Glomerular visceral epithelial cell (primary cell): ENCODE measurements around the gene BTBD17.

Source experiments
- DNase-seq: peaks from one replicate; pipeline ENCODE4 v3.0.0-alpha.2; 2016; ENCODE audit errors: extremely low spot score

Gene BTBD17

GRCh38 chr17:74387365-74388218, 25.9 kb upstream of the BTBD17 start:
- DNase-seq: no peak

DNA sequence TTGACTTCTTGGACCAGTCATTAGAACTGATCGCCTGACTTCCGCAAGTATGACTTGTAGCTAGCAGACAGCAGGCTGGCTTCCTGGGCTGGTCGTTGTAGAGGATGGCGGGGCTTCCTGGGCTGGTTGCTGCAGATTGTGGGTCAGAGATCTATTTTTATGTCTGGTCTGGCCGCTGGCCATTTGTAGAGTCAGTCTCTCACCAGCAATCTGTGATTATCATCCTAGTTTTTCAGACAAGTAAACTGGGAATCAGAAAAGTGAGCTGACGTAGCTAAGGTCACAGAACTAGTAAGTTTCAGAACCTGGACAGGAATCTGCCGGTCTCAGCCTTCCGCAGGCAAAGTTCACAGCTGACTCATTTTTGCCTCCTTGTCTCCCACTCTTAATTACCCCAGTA, 24.7 kb upstream of the BTBD17 start:
- DNase-seq: peak; percentile 6

DNA sequence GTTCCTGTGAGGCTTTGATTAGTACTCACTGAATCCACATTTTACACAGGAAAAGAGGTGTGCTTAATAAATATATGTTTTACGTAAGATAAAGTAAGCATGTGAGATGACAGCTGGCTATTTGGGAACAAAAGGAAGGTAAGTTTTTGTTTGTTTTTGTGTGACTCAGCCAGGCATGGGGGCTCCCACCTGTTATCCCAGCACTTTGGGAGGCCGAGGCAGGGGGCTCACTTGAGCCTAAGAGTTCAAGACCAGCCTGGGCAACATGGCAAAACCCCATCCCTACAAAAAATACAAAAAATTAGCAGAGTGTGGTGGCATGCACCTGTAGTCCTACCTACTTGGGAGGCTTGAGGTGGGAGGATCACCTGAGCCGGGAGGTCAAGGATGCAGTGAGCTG, 23.5 kb upstream of the BTBD17 start:
- DNase-seq: no peak

DNA sequence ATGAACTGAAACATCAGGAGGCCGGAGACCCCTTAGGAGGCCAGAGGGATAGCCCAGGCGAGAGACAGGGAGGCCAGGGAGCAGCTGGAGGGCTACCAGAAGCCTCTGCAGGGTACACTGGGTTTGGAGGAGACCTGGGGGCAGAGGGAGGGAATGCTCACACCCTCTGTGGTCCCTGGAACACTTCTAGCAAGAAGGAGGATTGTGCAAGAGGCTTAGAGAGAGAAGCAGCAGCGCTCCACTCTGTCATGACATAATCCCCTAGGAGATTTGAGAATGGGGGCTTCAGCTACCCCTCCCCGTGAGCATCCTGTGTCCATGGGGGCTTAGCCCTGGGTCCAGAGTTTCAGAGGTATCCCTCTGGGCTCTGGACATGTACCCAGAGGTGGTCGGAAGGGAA, 21.5 kb upstream of the BTBD17 start:
- no peak for DNase-seq

GRCh38 chr17:74380959-74381808, 19.5 kb upstream of the BTBD17 start:
- DNase-seq: no peak

GRCh38 chr17:74380086-74380958, 18.7 kb upstream of the BTBD17 start:
- DNase-seq: peak; percentile 7

- DNase-seq: peak; percentile 82
These were observed 17.9 kb upstream of the BTBD17 start for GRCh38 chr17:74379495-74380085.

- no peak for DNase-seq
These were observed 13.2 kb upstream of the BTBD17 start for GRCh38 chr17:74374858-74375257.

DNA sequence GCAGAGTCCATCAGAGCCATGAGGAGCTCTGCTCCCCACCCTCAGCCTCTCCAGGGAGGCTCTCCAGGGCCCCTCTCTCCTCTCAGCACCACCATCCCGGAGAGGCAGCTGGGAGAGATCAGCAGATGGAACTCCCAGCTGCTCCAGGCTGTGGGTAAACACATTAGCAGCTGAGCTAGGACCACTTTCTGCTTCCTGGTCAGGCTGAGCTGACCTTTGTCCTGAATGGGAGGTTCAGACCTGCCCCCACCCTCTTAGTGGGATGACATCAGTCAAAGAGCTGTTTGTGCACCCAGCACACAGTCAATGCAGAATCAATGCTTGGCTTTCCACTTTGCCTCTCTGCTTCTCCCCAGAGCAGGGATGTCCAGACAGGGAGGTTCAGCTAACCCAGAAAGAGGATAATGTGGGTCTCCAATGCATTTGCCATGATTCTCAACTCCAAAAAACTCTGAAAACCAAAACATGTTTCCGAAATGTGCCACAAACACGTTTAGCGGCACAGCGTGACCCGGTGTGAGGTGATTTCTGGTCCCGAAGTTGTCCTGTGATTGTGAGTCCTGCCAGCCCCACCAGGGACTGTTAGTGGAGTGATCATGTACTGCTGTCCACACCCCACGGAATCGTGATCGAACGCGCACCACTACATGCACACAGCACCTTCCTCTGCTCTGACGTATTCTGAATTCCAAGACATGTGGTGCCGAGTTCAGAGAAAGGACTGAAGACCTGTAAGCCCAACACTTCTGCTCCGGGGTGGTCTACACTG, 12.4 kb upstream of the BTBD17 start:
- no peak for DNase-seq

DNA sequence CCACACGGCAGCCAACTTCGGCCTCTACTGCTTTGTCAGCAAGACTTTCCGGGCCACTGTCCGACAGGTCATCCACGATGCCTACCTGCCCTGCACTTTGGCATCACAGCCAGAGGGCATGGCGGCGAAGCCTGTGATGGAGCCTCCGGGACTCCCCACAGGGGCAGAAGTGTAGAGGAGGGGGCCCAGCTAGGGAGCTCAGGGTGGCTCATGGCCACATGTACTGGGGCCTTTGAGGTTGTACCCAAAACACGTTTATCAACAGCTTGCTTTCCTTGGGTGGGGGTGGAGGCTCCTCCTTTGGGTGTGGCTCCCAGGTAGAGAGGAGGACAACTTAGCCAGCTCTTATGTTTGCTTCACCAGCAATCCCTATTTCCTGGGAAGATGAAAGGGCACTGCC, 10.8 kb upstream of the BTBD17 start:
- no peak for DNase-seq

DNA sequence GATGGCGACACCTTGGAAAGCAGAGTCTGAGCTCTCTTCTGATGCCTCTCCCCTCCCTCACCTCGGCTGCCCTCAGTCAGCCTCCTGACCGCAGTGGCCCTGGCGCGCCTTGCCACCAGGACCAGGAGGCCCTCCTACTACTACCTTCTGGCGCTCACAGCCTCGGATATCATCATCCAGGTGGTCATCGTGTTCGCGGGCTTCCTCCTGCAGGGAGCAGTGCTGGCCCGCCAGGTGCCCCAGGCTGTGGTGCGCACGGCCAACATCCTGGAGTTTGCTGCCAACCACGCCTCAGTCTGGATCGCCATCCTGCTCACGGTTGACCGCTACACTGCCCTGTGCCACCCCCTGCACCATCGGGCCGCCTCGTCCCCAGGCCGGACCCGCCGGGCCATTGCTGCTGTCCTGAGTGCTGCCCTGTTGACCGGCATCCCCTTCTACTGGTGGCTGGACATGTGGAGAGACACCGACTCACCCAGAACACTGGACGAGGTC, 10.0 kb upstream of the BTBD17 start:
- DNase-seq: no peak

GRCh38 chr17:74369665-74370490, 8.2 kb upstream of the BTBD17 start:
- DNase-seq: no peak

DNA sequence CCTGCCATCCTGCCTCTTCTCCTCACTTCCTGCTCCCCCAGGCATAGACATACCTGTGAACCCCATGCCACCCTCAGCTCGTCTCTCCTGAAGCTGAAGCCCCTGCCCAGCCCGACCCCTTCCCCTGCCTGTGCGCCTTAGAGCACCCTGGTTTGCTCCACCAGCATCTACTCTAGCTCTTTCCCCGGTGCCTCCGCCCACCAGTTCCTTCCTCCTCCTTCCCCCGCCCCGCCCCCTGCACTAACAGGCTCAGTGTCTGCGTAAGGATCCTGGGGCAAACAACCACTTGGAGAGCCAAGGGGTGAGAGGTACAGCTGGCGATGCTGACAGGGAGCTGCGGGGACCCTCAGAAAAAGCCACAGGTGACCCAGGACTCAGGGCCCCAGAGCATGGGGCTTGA, 7.6 kb upstream of the BTBD17 start:
- no peak for DNase-seq

DNA sequence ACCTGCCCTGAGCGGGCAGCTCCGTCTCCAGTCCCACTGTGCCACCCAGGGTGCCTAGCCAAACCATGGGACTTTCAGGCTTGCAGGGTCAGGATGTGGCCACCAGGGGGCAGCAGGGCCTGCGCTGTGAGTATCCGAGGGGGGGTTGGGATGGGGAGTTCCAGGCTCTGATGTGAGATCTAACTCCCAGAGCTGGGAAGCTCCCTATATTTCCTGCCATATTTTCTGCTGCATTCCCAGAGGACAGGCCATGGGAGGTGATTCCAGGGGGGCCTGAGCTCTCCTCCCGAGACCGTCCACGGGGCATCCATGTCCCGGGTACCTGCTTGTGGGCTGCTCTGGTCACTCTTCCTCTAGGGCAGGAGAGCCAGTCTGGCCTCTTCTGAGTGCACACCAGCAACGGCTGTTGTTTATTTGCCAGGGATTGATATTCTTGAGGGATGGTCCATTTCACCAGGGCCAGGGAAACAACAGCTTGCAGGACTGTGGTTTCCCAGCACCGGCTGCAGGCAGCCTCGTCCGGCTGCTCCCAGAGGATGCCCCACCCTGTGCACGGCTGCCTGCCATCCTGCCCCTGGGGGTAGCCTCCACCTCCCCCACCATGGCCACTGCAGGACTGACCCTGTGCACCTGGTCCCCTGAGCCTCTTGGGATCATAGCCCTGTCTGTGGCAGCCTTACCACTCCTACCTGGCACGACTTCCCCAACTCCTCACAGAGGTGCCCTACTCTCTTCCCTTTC, 6.8 kb upstream of the BTBD17 start:
- peak; percentile 62 for DNase-seq

GRCh38 chr17:74367206-74367605, 5.5 kb upstream of the BTBD17 start, which contains the start of gene GPR142:
GPR142 (plus strand) TSS chr17:74367506; CDS start chr17:74369541, 2,035 bp downstream.
- DNase-seq: no peak

DNA sequence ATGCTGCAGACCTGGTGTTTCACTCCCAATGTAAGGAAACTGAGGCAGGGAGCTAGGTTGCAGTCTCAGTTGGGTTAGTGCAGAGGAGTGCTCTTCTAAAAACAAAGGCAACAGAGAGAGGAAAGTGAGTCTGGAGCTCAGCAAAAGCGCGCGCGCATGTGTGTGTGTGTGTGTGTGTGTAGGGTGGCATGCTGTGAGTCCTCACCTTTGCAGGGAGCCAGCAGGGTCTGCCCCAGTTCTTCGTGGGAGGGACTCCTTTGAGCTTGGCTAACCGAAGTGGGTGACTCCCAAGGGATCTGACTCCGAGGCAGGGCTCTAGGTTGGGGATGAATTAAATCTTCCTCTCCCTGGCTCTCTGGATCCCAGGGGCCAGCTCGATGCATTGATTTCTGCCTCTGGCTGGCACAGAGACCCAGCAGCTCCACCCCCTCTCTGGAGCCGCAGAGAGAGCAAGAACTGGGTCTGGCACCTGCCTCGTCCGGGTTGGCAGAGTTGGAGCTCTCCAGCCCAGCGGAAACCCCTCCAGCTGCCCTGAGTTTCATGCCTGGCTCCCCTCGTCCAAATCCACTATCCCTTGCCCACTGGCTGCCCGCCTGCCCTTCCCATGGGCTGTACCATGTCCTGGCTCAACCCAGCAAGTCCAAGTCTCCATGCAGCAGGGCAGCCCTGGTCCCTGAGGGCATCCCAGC, 1.3 kb upstream of the BTBD17 start:
- no peak for DNase-seq

- no peak for DNase-seq
These were observed 369 bp upstream of the BTBD17 start for GRCh38 chr17:74362069-74362405.

GRCh38 chr17:74360899-74361229, 804 bp downstream of the BTBD17 start:
- no peak for DNase-seq

DNA sequence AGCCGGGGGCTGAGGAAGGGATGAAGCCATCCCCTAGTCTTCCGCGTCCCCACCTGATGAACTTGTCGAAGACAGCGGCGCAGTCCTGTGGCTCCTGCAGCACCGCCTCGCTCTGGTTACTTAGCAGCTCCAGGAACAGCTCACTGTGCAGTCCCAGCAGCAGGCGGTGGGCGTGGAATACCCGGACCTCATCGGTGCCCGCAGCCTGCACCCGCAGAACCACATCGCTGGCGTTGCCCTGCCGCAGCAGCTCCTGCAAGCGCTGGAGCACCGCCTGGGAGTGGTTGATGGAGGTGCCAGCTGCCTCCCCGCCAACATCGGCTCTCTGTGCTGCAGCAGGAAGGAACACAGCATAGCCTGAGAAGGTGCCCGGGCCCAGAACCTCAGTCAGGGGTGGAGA, 1.8 kb downstream of the BTBD17 start:
- no peak for DNase-seq
